ENCODE data around the gene UXT. TPM values are rescaled to one million over a fixed set of nuclear protein-coding genes. Genes with fewer than 3 reads are reported as not detected.
"Not testable (repeated sequence)": the region's sequence is repeated elsewhere in the genome, so short reads cannot be mapped to it uniquely, and the experiment has no call there.

Gene UXT
- total RNA-seq, 4 donors from 2014 or later = 89.3 to 141 (median 116) TPM

DNA sequence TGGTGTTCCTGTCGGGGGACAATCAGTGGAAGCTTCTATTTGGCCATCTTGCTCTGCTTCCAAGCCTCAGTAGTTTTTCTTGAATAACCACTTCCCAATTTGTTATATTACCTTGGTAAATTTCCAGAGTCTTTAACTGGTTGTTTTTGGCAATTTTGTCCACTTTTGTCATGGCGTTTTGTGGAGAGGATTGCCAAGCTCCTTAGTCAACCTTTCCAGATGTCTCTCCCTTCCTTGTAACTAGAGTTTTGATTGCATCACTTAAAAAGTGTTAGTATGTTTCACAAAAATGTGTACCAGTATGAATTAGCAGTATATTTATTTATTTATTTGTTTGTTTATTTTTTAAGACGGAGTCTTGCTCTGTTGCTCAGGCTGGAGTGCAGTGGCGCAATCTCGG lies 15.8 kb upstream of the UXT start:
- H3K4me3 ChIP-seq (replicated peaks in 1 of 3) = no peak overlapping the region
- TF ChIP-seq CTCF (IDR thresholded peaks at IDR 0.05) (no peak), POLR2A (IDR thresholded peaks at IDR 0.05) (no peak)
- DNase-seq = no peak
- no peaks in the 10 kb centered on the region for H3K27me3 ChIP-seq
- H3K36me3 ChIP-seq = no peaks in the 10 kb centered on the region
- intact Hi-C loops (cut with DNase I) = no loop called here
- WGBS, 2 donors = 76 to 82% methylated on average over 5 of the region's 5 CpGs
- H3K27ac ChIP-seq = no peak overlapping the region
- H3K9me3 ChIP-seq = no peaks in the 10 kb centered on the region
- H3K4me1 ChIP-seq = no peaks in the 10 kb centered on the region

GRCh38 chrX:47665797-47666196 lies 6.8 kb upstream of the UXT start:
- intact Hi-C loops (cut with DNase I); H3K27me3 ChIP-seq; H3K9me3 ChIP-seq; H3K4me3 ChIP-seq (replicated peaks in 1 of 3); DNase-seq; H3K36me3 ChIP-seq; H3K4me1 ChIP-seq; H3K27ac ChIP-seq: not testable (repeated sequence)
- 88 to 92% methylated on average over 4 of the region's 4 CpGs for WGBS, 2 donors

- Histone ChIP-seq H3K27ac (no peak overlapping the region), H3K27me3 (no peaks in the 10 kb centered on the region), H3K4me1 (no peaks in the 10 kb centered on the region), H3K4me3 (replicated peaks in 1 of 3) (no peak overlapping the region), H3K9me3 (no peaks in the 10 kb centered on the region), H3K36me3 (no peaks in the 10 kb centered on the region)
- WGBS, 2 donors = 96 to 98% methylated on average over 5 of the region's 5 CpGs
- TF ChIP-seq CTCF (IDR thresholded peaks at IDR 0.05) (no peak), POLR2A (IDR thresholded peaks at IDR 0.05) (no peak)
- DNase-seq = no peak
- intact Hi-C loops (cut with DNase I) = no loop called here
Measured at GRCh38 chrX:47664737-47665136, 5.8 kb upstream of the UXT start.

- intact Hi-C loops (cut with DNase I) = no loop called here
- TF ChIP-seq POLR2A (IDR thresholded peaks at IDR 0.05) (no peak), CTCF (IDR thresholded peaks at IDR 0.05) (no peak)
- no peaks in the 10 kb centered on the region for H3K9me3 ChIP-seq
- no peaks in the 10 kb centered on the region for H3K27me3 ChIP-seq
- peaks cover under 1% of the 10 kb centered on the region in 2 donors for H3K36me3 ChIP-seq
- H3K4me1 ChIP-seq = no peaks in the 10 kb centered on the region
- no peak overlapping the region for H3K4me3 ChIP-seq (replicated peaks in 1 of 3)
- H3K27ac ChIP-seq = no peak overlapping the region
- no peak for DNase-seq
- 89 to 100% methylated on average over 1 of the region's 1 CpG for WGBS, 2 donors
Measured at GRCh38 chrX:47662144-47662657, 3.2 kb upstream of the UXT start.

GRCh38 chrX:47661539-47661938 lies 2.6 kb upstream of the UXT start:
- Histone ChIP-seq H3K4me3 (replicated peaks in 1 of 3) (no peak overlapping the region), H3K27me3 (no peaks in the 10 kb centered on the region), H3K9me3 (no peaks in the 10 kb centered on the region), H3K27ac (no peak overlapping the region), H3K36me3 (peaks cover 7% of the 10 kb centered on the region in 2 donors), H3K4me1 (no peaks in the 10 kb centered on the region)
- 82 to 99% methylated on average over 4 to 6 of the region's 7 CpGs for WGBS, 2 donors
- intact Hi-C loops (cut with DNase I) = no loop called here
- TF ChIP-seq CTCF (IDR thresholded peaks at IDR 0.05) (no peak), POLR2A (IDR thresholded peaks at IDR 0.05) (no peak)
- no peak for DNase-seq

DNA sequence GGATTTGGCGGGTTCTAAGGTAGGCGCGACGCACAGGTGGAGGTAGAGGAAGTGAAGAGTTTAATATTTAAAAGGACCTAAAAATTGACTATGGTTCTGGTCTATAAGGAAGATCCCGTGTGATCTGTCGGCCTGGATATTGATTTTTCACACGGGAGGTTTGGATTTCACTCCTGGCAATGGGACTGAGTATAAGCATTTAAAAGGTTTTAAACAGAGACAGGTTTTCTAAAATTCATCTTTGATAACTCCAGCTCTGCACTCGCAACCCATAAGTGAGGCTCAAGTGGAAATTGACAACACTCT lies 394 bp upstream of the UXT start:
- intact Hi-C loops (cut with DNase I) = no loop called here
- 23 to 28% methylated on average over 8 of the region's 8 CpGs for WGBS, 2 donors

More for the DNA sequence above, 394 bp upstream of the UXT start:
- peak overlapping the region in 1 of 3 donors; percentile 53 for H3K4me3 ChIP-seq (replicated peaks in 1 of 3)
- no peaks in the 10 kb centered on the region for H3K4me1 ChIP-seq
- peaks cover 7 to 9% of the 10 kb centered on the region in 2 donors for H3K36me3 ChIP-seq
- H3K27me3 ChIP-seq = no peaks in the 10 kb centered on the region
- DNase-seq = no peak
- H3K9me3 ChIP-seq = no peaks in the 10 kb centered on the region
- TF ChIP-seq POLR2A (IDR thresholded peaks at IDR 0.05) (no peak), CTCF (IDR thresholded peaks at IDR 0.05) (no peak)
- peak overlapping the region; percentile 49 to 87 (median 82) for H3K27ac ChIP-seq
